Neural progenitor cell (in vitro differentiated cells): ENCODE data around the gene TMEM204. TPM values are rescaled to one million over a fixed set of nuclear protein-coding genes. Genes with fewer than 3 reads are reported as not detected.

Source experiments
- DNase-seq: peaks from one replicate; pipeline ENCODE4 v3.0.0-alpha.2; 2016; ENCODE audit warnings: low spot score
- H2AFZ ChIP-seq: fragments of 200-600 bp; sonication (generic); replicated peaks from 2 replicates; pipeline ENCODE4 v1.6.1; 2016; ENCODE audit warnings: antibody characterized with exemption
- H3F3A ChIP-seq: fragments of 200-600 bp; sonication (generic); 2 replicates; pipeline ENCODE4 v1.6.1; 2016; ENCODE audit warnings: antibody characterized with exemption, low read depth
- H3K27ac ChIP-seq: fragments of 200-600 bp; sonication (generic); 2 replicates; pipeline ENCODE4 v1.5.1; 2016; ENCODE audit warnings: mild to moderate bottlenecking
- H3K27me3 ChIP-seq: fragments of 200-600 bp; sonication (generic); 2 replicates; pipeline ENCODE4 v1.6.1; 2016; ENCODE audit warnings: mild to moderate bottlenecking, moderate library complexity
- H3K36me3 ChIP-seq: fragments of 200-600 bp; sonication (generic); 2 replicates; pipeline ENCODE4 v1.5.1; 2016
- H3K4me1 ChIP-seq: fragments of 200-600 bp; sonication (generic); 2 replicates; pipeline ENCODE4 v1.6.1; 2016; ENCODE audit warnings: mixed run types
- H3K4me2 ChIP-seq: fragments of 200-600 bp; sonication (generic); 2 replicates; pipeline ENCODE4 v1.6.1; 2016
- H3K4me3 ChIP-seq: fragments of 200-600 bp; sonication (generic); 2 replicates; pipeline ENCODE4 v1.5.1; 2016
- H3K79me2 ChIP-seq: fragments of 200-600 bp; sonication (generic); 2 replicates; pipeline ENCODE4 v1.6.1; 2016; ENCODE audit warnings: low read depth
- H3K9ac ChIP-seq: fragments of 200-600 bp; sonication (generic); 2 replicates; pipeline ENCODE4 v1.6.1; 2016
- H3K9me3 ChIP-seq: fragments of 200-600 bp; sonication (generic); 2 replicates; pipeline ENCODE4 v1.5.1; 2016; ENCODE audit warnings: low read depth
- H4K20me1 ChIP-seq: fragments of 200-600 bp; sonication (generic); 2 replicates; pipeline ENCODE4 v1.6.1; 2016; ENCODE audit warnings: low read depth
- H3K27ac Mint-ChIP-seq: 3 replicates; pipeline ENCODE4 v1.8.0; 2021; ENCODE audit warnings: mixed read lengths
- H3K27me3 Mint-ChIP-seq: 2 replicates; pipeline ENCODE4 v1.8.0; 2022; ENCODE audit warnings: low read depth, mild to moderate bottlenecking, inconsistent platforms, moderate library complexity, mixed read lengths; ENCODE audit not compliant: insufficient read depth
- H3K36me3 Mint-ChIP-seq: 3 replicates; pipeline ENCODE4 v1.8.0; 2021; ENCODE audit warnings: mixed read lengths
- H3K4me1 Mint-ChIP-seq: 3 replicates; pipeline ENCODE4 v1.8.0; 2021; ENCODE audit warnings: mixed read lengths
- H3K4me3 Mint-ChIP-seq: 3 replicates; pipeline ENCODE4 v1.8.0; 2021; ENCODE audit warnings: mild to moderate bottlenecking, moderate library complexity, mixed read lengths
- H3K9me3 Mint-ChIP-seq: 3 replicates; pipeline ENCODE4 v1.8.0; 2020; ENCODE audit warnings: mixed read lengths
- EZH2 ChIP-seq: fragments of 200-600 bp; sonication (generic); IDR thresholded peaks from 2 replicates; pipeline ENCODE4 v1.6.1; 2017; ENCODE audit warnings: antibody characterized with exemption, mild to moderate bottlenecking, moderate library complexity
- EZH2phosphoT487 ChIP-seq: fragments of 200-600 bp; sonication (generic); IDR thresholded peaks from 2 replicates; pipeline ENCODE4 v1.6.1; 2017; ENCODE audit warnings: antibody characterized with exemption
- total RNA-seq: library from RNA; depleted of rRNA; stranded (reverse); fragments of >200 nt; gene quantifications from 2 replicates; pipeline ENCODE4 v1.2.3, GENCODE V29; 2015; ENCODE audit warnings: low replicate concordance
- TF ChIP-seq, protein P1 (sequence below): fragments of 200-600 bp; sonication (generic); IDR thresholded peaks from 2 replicates; pipeline ENCODE4 v1.5.1; 2017; ENCODE audit warnings: antibody characterized with exemption, mild to moderate bottlenecking

The TMEM204 gene
- total RNA-seq, 1 donor from 2014 or later: not detected

GRCh38 chr16:1567988-1568387, 34.5 kb downstream of the TMEM204 start:
- Histone ChIP-seq H3F3A (no peaks in the 10 kb centered on the region), H4K20me1 (no peaks in the 10 kb centered on the region), H3K79me2 (no peaks in the 10 kb centered on the region), H3K4me2 (no peak overlapping the region), H3K9me3 (no peaks in the 10 kb centered on the region), H3K36me3 (no peaks in the 10 kb centered on the region), H3K27ac (no peak overlapping the region), H3K9ac (no peak overlapping the region), H3K4me1 (no peaks in the 10 kb centered on the region), H3K4me3 (no peak overlapping the region), H3K27me3 (no peaks in the 10 kb centered on the region), H2AFZ (no peak overlapping the region)
- H3K27me3 Mint-ChIP-seq: peaks cover 2% of the 10 kb centered on the region
- peaks cover 17% of the 10 kb centered on the region for H3K36me3 Mint-ChIP-seq
- no peaks in the 10 kb centered on the region for H3K9me3 Mint-ChIP-seq
- DNase-seq: no peak
- H3K27ac Mint-ChIP-seq: no peak overlapping the region
- TF ChIP-seq EZH2 (no peak), EZH2phosphoT487 (no peak)
- TF ChIP-seq, protein P1, sequence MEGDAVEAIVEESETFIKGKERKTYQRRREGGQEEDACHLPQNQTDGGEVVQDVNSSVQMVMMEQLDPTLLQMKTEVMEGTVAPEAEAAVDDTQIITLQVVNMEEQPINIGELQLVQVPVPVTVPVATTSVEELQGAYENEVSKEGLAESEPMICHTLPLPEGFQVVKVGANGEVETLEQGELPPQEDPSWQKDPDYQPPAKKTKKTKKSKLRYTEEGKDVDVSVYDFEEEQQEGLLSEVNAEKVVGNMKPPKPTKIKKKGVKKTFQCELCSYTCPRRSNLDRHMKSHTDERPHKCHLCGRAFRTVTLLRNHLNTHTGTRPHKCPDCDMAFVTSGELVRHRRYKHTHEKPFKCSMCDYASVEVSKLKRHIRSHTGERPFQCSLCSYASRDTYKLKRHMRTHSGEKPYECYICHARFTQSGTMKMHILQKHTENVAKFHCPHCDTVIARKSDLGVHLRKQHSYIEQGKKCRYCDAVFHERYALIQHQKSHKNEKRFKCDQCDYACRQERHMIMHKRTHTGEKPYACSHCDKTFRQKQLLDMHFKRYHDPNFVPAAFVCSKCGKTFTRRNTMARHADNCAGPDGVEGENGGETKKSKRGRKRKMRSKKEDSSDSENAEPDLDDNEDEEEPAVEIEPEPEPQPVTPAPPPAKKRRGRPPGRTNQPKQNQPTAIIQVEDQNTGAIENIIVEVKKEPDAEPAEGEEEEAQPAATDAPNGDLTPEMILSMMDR: no peak
- H3K4me1 Mint-ChIP-seq: no peaks in the 10 kb centered on the region
- no peak overlapping the region for H3K4me3 Mint-ChIP-seq

GRCh38 chr16:1571012-1571671, 37.7 kb downstream of the TMEM204 start:
- H3K9me3 ChIP-seq: no peaks in the 10 kb centered on the region
- H3F3A ChIP-seq: no peaks in the 10 kb centered on the region
- H3K4me2 ChIP-seq: no peak overlapping the region
- H2AFZ ChIP-seq: no peak overlapping the region
- H3K27me3 ChIP-seq: no peaks in the 10 kb centered on the region
- DNase-seq: no peak
- no peaks in the 10 kb centered on the region for H3K36me3 ChIP-seq
- Mint-ChIP-seq H3K36me3 (peaks cover 15% of the 10 kb centered on the region), H3K9me3 (no peaks in the 10 kb centered on the region), H3K27me3 (no peaks in the 10 kb centered on the region), H3K4me3 (no peak overlapping the region), H3K4me1 (no peaks in the 10 kb centered on the region), H3K27ac (no peak overlapping the region)
- no peak overlapping the region for H3K27ac ChIP-seq
- no peak for TF ChIP-seq EZH2
- TF ChIP-seq, protein P1: no peak
- no peak for TF ChIP-seq EZH2phosphoT487
- H3K79me2 ChIP-seq: no peaks in the 10 kb centered on the region
- H3K9ac ChIP-seq: no peak overlapping the region
- no peaks in the 10 kb centered on the region for H4K20me1 ChIP-seq
- no peak overlapping the region for H3K4me3 ChIP-seq
- no peaks in the 10 kb centered on the region for H3K4me1 ChIP-seq

- Histone ChIP-seq H3K27me3 (no peaks in the 10 kb centered on the region), H3F3A (no peaks in the 10 kb centered on the region), H3K36me3 (no peaks in the 10 kb centered on the region), H3K4me3 (no peak overlapping the region), H4K20me1 (no peaks in the 10 kb centered on the region), H3K9ac (no peak overlapping the region), H3K4me2 (no peak overlapping the region), H2AFZ (no peak overlapping the region), H3K4me1 (no peaks in the 10 kb centered on the region), H3K79me2 (no peaks in the 10 kb centered on the region), H3K27ac (no peak overlapping the region), H3K9me3 (no peaks in the 10 kb centered on the region)
- no peaks in the 10 kb centered on the region for H3K9me3 Mint-ChIP-seq
- peaks cover 17% of the 10 kb centered on the region for H3K36me3 Mint-ChIP-seq
- DNase-seq: no peak
- no peaks in the 10 kb centered on the region for H3K27me3 Mint-ChIP-seq
- no peak overlapping the region for H3K4me3 Mint-ChIP-seq
- no peak overlapping the region for H3K27ac Mint-ChIP-seq
- TF ChIP-seq, protein P1: no peak
- TF ChIP-seq EZH2 (no peak), EZH2phosphoT487 (no peak)
- no peaks in the 10 kb centered on the region for H3K4me1 Mint-ChIP-seq
These were observed 39.2 kb downstream of the TMEM204 start for GRCh38 chr16:1572673-1573072.
